GM04503 (cell line): Measurements from ENCODE around the gene MRGPRX4.

Experiments used
- DNase-seq: peaks from one replicate; pipeline ENCODE4 v3.0.0-alpha.2; 2012; ENCODE audit warnings: low read depth

MRGPRX4 gene

GRCh38 chr11:18221274-18221876 lies 48.7 kb downstream of the MRGPRX4 start:
- no peak for DNase-seq

- no peak for DNase-seq
Measured at GRCh38 chr11:18222814-18223421, 50.3 kb downstream of the MRGPRX4 start.
